HG03439 (cell line): ENCODE data around the gene PKLR.
"Not testable (repeated sequence)": the region's sequence is repeated elsewhere in the genome, so short reads cannot be mapped to it uniquely, and the experiment has no call there.

Experiments
- ATAC-seq: cut with Tn5 transposase; IDR thresholded peaks from one replicate; pipeline ENCODE4 v1.9.1; 2021; ENCODE audit warnings: mild to moderate bottlenecking, moderate library complexity; ENCODE audit not compliant: unreplicated experiment

PKLR gene

DNA sequence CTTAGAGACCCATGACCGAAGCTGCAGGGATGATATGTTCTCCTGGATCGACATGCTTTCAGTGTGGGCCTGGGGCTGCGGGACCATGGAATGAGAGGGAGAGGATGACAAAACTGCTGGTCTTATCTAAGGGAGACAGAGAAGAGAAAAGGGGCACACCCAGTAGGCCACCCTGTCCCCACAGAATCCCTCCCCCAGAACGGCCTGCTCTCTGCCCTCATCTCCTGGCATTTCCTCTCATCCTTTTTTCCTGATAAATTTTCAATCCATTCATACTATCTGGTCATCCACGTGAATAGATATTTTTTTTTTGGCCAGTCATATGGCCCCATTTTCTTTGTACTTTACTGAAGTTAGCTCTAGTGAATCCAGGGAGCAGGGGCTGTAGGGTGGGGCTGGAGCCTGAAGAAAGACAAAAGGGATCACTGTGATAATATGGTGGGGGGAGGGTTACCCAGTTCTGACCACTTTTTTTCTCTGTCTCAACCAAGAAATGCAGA is at the start of gene PKLR:
Gene PKLR (minus strand): TSS at position 97 of the 500 bp plus-strand sequence. CDS start 43 bp downstream, at position 54.
- ATAC-seq, result no peak

DNA sequence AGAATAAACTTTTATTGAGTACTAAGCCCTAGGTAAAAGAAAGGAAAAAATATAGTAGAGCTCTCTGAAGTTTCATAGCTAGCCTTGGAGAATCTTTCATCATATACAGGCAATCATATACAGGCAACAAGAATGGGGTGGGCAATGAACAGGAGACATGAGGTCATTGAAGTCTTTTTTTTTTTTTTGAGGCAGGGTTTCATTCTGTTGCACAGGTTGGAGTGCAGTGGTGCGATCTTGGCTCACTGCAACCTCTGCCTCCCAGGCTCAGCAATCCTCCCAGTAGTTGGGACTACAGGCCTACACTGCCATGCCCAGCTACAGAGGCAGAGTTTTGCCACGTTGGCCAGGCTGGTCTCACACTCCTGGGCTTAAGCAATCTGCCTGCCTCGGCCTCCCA is 41.6 kb upstream of the PKLR start:
- no peak for ATAC-seq

DNA sequence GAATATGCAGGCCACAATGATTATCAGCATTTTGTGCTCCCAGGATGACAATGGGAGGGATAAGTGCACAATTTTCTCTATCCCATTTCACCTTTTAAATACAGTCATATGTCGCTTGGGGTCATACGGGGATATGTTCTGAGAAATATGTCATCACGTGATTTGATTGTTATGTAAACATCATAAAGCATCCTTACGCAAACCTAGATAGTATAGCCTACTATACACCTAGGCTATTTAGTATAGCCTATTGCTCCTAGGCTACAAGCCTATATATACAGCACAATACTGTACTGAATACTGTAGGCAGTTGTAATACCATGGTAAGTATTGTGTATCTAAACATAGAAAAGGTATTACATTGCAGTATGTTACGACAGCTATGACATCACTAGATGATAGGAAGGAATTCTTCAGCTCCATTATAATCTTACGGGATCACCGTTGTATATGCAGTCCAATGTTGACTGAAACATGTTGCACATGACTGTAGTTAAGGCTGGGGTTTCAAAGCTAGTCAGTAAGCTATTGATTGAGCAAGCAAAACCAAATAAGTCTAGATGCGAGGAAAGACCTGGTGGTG is 38.4 kb upstream of the PKLR start:
- ATAC-seq, result no peak

GRCh38 chr1:155334962-155335361 is 33.7 kb upstream of the PKLR start:
- ATAC-seq, result no peak

DNA sequence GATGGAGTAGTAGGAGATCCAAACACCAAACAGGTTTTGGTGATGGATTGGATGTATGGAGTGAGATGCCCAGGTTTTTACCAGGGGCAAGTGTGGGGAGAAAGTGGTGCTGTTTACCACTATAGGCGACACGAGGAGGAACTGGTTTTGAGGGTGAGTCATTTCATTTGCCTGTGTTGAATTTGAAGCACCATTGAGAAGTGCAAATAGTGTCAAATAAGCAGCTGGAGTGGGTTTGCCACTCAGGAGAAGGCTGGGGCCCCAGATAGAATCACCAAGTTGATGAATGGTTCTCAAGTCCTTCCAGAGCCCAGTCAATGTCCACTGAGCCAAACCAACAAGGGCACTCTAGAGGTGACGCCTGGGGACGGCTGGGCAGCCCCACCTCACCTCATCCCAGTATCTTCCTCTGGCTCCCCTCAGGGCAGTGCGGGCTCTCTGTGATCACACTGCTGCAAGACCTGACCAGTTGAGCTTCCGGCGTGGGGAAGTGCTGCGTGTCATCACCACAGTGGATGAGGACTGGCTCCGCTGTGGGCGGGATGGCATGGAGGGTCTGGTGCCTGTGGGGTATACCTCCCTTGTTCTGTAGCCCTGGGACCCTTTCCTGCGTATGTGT is 28.9 kb upstream of the PKLR start:
- no peak for ATAC-seq

GRCh38 chr1:155328856-155329255 is 27.6 kb upstream of the PKLR start:
- not testable (repeated sequence) for ATAC-seq

- ATAC-seq, result no peak
Observed at GRCh38 chr1:155327981-155328380, 26.7 kb upstream of the PKLR start.

GRCh38 chr1:155326631-155327037 is 25.4 kb upstream of the PKLR start:
- ATAC-seq, result no peak

- no peak for ATAC-seq
Observed at GRCh38 chr1:155326020-155326526, 24.8 kb upstream of the PKLR start.

DNA sequence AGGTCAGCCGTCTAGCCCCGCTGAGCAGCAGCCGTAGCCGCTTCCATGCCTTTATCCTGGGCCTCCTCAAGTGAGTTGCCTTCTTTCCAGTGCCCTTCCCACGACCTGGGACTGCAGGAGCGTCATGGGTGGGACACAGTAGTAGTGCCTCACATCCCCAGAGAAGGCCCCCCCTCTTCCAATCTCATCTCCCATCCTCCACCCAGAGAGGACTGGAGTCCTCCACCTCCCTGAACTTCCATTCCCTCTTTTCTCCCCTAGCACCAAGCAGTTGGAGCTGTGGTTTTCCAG is 24.3 kb upstream of the PKLR start:
- ATAC-seq, result no peak

DNA sequence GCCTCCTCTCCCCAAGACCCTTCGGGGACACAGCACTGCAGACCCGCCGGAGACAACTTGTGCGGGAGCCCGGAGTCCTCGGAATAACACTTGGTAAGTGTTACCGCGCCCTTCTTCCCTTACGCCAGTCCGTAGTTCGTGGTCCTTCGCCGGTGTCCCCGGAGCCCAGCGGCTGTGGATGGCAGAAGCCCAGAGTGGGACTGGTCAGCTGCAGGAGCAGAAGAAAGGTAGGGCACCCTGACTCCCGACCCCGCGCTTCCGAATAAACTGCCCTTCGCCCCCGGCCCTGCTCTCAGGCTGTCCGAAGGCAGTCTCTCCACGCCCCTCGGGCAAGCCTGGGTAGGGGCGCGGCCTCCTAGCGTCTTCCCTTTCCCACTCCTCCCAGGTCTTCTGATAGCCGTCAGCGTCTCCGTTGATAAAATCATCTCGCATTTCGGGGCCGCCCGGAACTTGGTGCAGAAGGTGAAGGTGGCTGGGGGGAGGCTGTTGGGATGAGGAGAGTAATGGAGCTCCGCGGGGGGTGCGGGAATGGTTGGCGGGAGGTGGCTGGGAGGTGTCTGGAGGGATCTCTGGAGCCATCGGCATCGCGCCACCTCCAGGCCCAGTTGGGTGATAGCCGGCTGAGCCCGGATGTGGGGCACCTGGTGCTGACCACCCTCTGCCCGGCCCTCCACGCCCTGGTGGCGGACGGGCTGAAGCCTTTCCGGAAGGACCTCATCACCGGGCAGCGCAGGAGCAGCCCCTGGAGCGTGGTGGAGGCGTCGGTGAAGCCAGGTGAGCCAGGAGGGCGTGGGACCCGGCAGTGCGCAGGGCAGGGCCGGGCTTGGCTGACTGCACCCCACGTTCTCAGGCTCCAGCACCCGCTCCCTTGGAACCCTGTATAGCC is 23.7 kb upstream of the PKLR start:
- ATAC-seq, result no peak

DNA sequence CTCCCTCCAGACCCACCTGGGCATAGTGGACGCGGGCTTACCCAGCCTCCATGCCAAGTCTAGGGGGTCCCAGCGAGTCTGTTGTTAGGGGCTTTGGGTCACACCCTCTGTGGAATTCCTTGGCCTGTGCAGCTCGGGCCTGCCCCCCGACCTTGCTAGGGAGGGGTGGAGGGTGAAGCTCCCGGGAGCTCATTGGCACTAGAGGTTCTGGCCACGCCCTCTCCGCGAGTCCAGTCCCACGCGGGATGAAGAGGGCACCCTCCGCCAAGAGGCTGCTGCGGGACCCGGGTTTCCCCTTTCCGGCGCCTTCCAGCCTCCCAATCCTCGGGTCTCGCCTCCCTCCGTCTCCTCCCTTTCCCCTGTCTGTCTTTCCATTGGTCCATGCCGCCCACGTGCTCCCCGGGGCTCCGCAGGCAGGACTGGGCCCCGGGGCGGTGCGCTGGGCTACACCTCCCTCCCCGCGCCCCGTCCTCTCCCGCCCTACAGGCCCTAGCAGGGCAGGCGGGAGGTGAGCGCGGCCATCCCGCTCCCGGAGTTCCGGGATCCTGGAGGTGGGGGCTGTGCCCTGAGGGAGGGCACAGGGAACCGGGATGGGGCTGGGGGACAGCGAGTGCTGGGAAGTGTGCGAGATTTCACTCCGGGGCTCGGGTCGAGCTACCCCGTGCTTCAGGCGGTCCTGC is 22.9 kb upstream of the PKLR start:
- peak; percentile 55 for ATAC-seq

GRCh38 chr1:155323729-155324036 is 22.4 kb upstream of the PKLR start:
- ATAC-seq, result peak; percentile 38

GRCh38 chr1:155322953-155323728 is 21.9 kb upstream of the PKLR start:
- ATAC-seq, result peak; percentile 44

GRCh38 chr1:155322571-155322952 is 21.3 kb upstream of the PKLR start:
- no peak for ATAC-seq

DNA sequence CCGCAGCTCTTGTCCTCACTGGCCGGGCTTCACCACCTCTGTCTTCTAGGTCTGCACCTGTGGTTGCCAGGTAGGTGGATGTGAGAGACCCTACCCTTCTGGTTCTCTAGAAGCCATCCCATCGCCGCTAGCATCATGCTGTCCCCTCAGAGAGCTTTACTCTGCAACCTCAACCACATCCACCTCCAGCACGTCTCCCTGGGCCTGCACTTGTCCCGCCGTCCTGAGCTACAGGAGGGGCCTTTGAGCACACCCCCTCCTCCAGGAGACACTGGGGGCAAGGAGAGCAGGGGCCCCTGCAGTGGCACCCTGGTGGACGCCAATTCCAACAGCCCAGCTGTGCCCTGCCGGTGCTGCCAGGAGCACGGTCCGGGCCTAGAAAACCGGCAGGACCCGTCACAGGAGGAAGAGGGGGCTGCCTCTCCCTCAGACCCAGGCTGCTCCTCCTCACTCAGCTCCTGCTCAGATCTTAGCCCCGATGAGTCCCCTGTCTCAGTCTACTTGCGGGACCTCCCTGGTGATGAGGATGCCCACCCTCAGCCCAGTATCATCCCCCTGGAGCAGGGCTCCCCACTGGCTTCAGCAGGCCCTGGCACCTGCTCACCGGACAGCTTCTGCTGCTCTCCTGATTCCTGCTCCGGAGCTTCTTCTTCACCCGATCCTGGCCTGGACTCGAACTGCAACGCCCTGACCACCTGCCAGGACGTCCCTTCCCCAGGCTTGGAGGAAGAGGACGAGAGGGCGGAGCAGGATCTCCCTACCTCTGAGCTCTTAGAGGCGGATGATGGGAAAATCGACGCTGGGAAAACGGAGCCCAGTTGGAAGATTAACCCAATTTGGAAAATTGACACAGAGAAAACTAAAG is 20.6 kb upstream of the PKLR start:
- ATAC-seq, result no peak

DNA sequence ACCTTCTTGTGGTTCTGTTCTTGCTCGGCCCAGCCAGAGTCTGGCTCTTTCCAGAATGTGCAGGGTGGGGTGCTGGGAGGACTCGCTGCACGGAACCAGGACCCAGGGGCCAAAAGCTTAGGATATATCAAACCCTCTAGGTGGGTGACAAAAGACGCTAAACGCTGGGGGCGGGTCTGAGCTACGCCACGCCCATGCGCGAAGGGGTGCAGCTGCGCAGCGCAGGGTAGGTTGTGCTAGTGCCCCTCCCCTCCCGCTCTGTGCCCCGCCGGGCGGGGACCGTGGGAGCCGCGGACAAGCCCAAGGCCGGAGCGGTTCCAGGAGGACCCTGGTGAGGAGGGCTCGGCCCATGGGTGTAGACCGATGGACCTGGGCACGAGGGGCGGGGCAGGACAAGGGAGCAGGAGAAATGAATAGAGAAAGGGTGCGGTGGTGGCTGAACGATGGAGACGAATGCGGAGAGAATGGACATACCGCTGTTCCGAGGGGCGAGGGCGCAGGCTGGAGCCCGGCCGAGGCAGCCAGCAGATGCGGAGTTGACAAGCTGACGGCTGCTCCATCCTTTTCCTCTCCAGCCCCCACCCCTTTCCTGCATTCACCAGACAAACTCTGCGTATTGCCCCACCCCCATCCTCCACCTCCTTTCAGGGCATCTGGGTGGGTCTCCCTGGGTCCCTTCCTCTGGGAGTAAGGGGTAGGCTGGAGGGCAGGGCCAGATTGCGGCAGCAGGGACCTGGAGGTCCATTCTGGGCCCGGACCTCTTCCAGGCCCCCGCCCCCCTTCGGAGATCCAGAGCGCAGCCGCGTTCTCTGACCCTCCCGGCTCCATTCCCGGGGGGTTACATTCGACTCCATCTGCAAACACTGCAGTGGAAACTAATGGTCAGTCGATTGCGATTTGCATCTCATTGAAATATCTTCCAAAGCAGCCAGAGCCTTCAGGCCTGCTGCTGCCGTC is 19.7 kb upstream of the PKLR start, which contains the start of gene RUSC1:
Gene RUSC1 (plus strand): TSS at position 234 of the 957 bp plus-strand sequence. CDS start 880 bp downstream, outside the sequence.
- ATAC-seq, result no peak

- no peak for ATAC-seq
Observed at GRCh38 chr1:155320252-155320651, 19.0 kb upstream of the PKLR start.
